Medulla oblongata (tissue), 1 donor: ENCODE measurements around the gene DGKD.

Experiments
- DNase-seq: peaks from one replicate; pipeline ENCODE4 v3.0.0-alpha.2; 2015; ENCODE audit errors: extremely low spot score

DGKD gene

GRCh38 chr2:233501198-233502076 lies 147.1 kb downstream of the DGKD start:
- no peak for DNase-seq

GRCh38 chr2:233503481-233503880 lies 149.2 kb downstream of the DGKD start:
- no peak for DNase-seq

- DNase-seq, result no peak
Observed at GRCh38 chr2:233503947-233504637, 149.8 kb downstream of the DGKD start.

GRCh38 chr2:233513953-233514655 lies 159.8 kb downstream of the DGKD start:
- DNase-seq, result no peak

- DNase-seq, result no peak
Observed at GRCh38 chr2:233519787-233520611, 165.7 kb downstream of the DGKD start.
